H9 (cell line): ENCODE measurements around the gene JMJD1C. TPM values are rescaled to one million over a fixed set of nuclear protein-coding genes. Genes with fewer than 3 reads are reported as not detected.

Experiments used
- DNase-seq: peaks from one replicate; pipeline ENCODE4 v3.0.0-alpha.2; 2017
- H2AFZ ChIP-seq: one replicate; pipeline ENCODE4 v1.6.1; 2013; ENCODE audit warnings: mild to moderate bottlenecking, low read length, control low read depth, moderate library complexity
- H2AK5ac ChIP-seq: 2 replicates; pipeline ENCODE4 v1.6.1; 2013; ENCODE audit warnings: low read length, control low read depth, mixed read lengths; ENCODE audit not compliant: insufficient read length
- H2BK120ac ChIP-seq: one replicate; pipeline ENCODE4 v1.6.1; 2013; ENCODE audit warnings: low read depth, mild to moderate bottlenecking, low read length, control low read depth, inconsistent platforms; ENCODE audit not compliant: poor library complexity, severe bottlenecking
- H2BK12ac ChIP-seq: 2 replicates; pipeline ENCODE4 v1.6.1; 2013; ENCODE audit warnings: low read length, control low read depth, mixed read lengths, low read depth; ENCODE audit not compliant: insufficient read length
- H2BK15ac ChIP-seq: 2 replicates; pipeline ENCODE4 v1.6.1; 2013; ENCODE audit warnings: low read depth, low read length, control low read depth
- H2BK20ac ChIP-seq: one replicate; pipeline ENCODE4 v1.6.1; 2013; ENCODE audit warnings: low read depth, mild to moderate bottlenecking, low read length, control low read depth, inconsistent platforms; ENCODE audit not compliant: poor library complexity, severe bottlenecking
- H2BK5ac ChIP-seq: 2 replicates; pipeline ENCODE4 v1.6.1; 2013; ENCODE audit warnings: low read length, control low read depth, mixed read lengths; ENCODE audit not compliant: insufficient read length
- H3K14ac ChIP-seq: 2 replicates; pipeline ENCODE4 v1.6.1; 2013; ENCODE audit warnings: low read length, control low read depth; ENCODE audit not compliant: insufficient read depth
- H3K18ac ChIP-seq: 2 replicates; pipeline ENCODE4 v1.6.1; 2013; ENCODE audit warnings: low read depth, mild to moderate bottlenecking, mixed read lengths, low read length, control low read depth; ENCODE audit not compliant: insufficient read length
- H3K23ac ChIP-seq: 2 replicates; pipeline ENCODE4 v1.6.1; 2013; ENCODE audit warnings: low read length, control low read depth, mixed read lengths, low read depth; ENCODE audit not compliant: insufficient read length
- H3K23me2 ChIP-seq: 2 replicates; pipeline ENCODE4 v1.6.1; 2013; ENCODE audit warnings: low read depth, mild to moderate bottlenecking, mixed read lengths, low read length, control low read depth; ENCODE audit not compliant: insufficient read length, poor library complexity, severe bottlenecking
- H3K27ac ChIP-seq: 2 replicates; pipeline ENCODE4 v1.5.1; 2013; ENCODE audit warnings: low read length, control low read depth, mixed read lengths, low read depth; ENCODE audit not compliant: insufficient read length
- H3K27me3 ChIP-seq: 2 replicates; pipeline ENCODE4 v1.6.1; 2013; ENCODE audit warnings: low read length, control low read depth, inconsistent platforms; ENCODE audit not compliant: insufficient read depth
- H3K4ac ChIP-seq: 2 replicates; pipeline ENCODE4 v1.6.1; 2013; ENCODE audit warnings: low read depth, mild to moderate bottlenecking, control low read depth, inconsistent platforms, low read length, moderate library complexity
- H3K4me1 ChIP-seq: 2 replicates; pipeline ENCODE4 v1.6.1; 2013; ENCODE audit warnings: low read length, control low read depth, inconsistent platforms; ENCODE audit not compliant: insufficient read depth
- H3K4me2 ChIP-seq: 2 replicates; pipeline ENCODE4 v1.6.1; 2013; ENCODE audit warnings: low read length, control low read depth, mixed read lengths; ENCODE audit not compliant: insufficient read length, insufficient read depth
- H3K56ac ChIP-seq: 2 replicates; pipeline ENCODE4 v1.6.1; 2013; ENCODE audit warnings: low read depth, mild to moderate bottlenecking, mixed read lengths, low read length, control low read depth; ENCODE audit not compliant: insufficient read length
- H3K79me1 ChIP-seq: 2 replicates; pipeline ENCODE4 v1.6.1; 2013; ENCODE audit warnings: low read depth, mild to moderate bottlenecking, moderate library complexity, low read length, control low read depth, inconsistent platforms; ENCODE audit not compliant: insufficient read depth, poor library complexity, severe bottlenecking
- H3K79me2 ChIP-seq: 2 replicates; pipeline ENCODE4 v1.6.1; 2013; ENCODE audit warnings: low read length, control low read depth, inconsistent platforms; ENCODE audit not compliant: insufficient read depth
- H3K9ac ChIP-seq: 2 replicates; pipeline ENCODE4 v1.6.1; 2013; ENCODE audit warnings: low read length, control low read depth, mixed read lengths; ENCODE audit not compliant: insufficient read length; ENCODE audit errors: extremely low read depth
- H3K9me3 ChIP-seq: one replicate; pipeline ENCODE4 v1.6.1; 2013; ENCODE audit warnings: low read depth, low read length, inconsistent platforms; ENCODE audit not compliant: control insufficient read depth
- H3T11ph ChIP-seq: one replicate; pipeline ENCODE4 v1.6.1; 2013; ENCODE audit warnings: mild to moderate bottlenecking, low read length, control low read depth, inconsistent platforms
- H4K20me1 ChIP-seq: one replicate; pipeline ENCODE4 v1.6.1; 2013; ENCODE audit not compliant: control insufficient read depth, insufficient read length, insufficient read depth
- H4K5ac ChIP-seq: 2 replicates; pipeline ENCODE4 v1.6.1; 2013; ENCODE audit warnings: low read depth, mild to moderate bottlenecking, mixed read lengths, low read length, control low read depth; ENCODE audit not compliant: insufficient read length
- H4K8ac ChIP-seq: replicated peaks from 2 replicates; pipeline ENCODE4 v1.6.1; 2013; ENCODE audit warnings: low read length, control low read depth, mixed read lengths, low read depth; ENCODE audit not compliant: insufficient read length
- H4K91ac ChIP-seq: 2 replicates; pipeline ENCODE4 v1.6.1; 2013; ENCODE audit warnings: low read depth, mild to moderate bottlenecking, moderate library complexity, mixed read lengths, low read length, control low read depth; ENCODE audit not compliant: insufficient read length
- H3K27ac Mint-ChIP-seq, 3 experiments: 2 replicates in 2 of 3; 3 replicates in 1 of 3; pipeline ENCODE4 v1.8.0; 2020 to 2021; ENCODE audit warnings: mixed read lengths in 3 of 3, mild to moderate bottlenecking in 1 of 3, moderate library complexity in 1 of 3
- H3K27me3 Mint-ChIP-seq: 2 replicates; pipeline ENCODE4 v1.8.0; 2021; ENCODE audit warnings: low read depth, mild to moderate bottlenecking, moderate library complexity, mixed read lengths
- H3K36me3 Mint-ChIP-seq, 3 experiments: 2 replicates in 2 of 3; 3 replicates in 1 of 3; pipeline ENCODE4 v1.8.0; 2020 to 2021; ENCODE audit warnings: low read depth in 3 of 3, mixed read lengths in 3 of 3; ENCODE audit not compliant: insufficient read depth in 1 of 3
- H3K4me1 Mint-ChIP-seq, 2 experiments: 2 replicates each; pipeline ENCODE4 v1.8.0; 2020; ENCODE audit warnings: mixed read lengths in 2 of 2
- H3K4me3 Mint-ChIP-seq, 2 experiments: 2 replicates in 1 of 2; 3 replicates in 1 of 2; pipeline ENCODE4 v1.8.0; 2020 to 2021; ENCODE audit warnings: mild to moderate bottlenecking in 2 of 2, mixed read lengths in 2 of 2, moderate library complexity in 1 of 2
- H3K9me3 Mint-ChIP-seq, 2 experiments: 2 replicates in 1 of 2; 3 replicates in 1 of 2; pipeline ENCODE4 v1.8.0; 2020; ENCODE audit warnings: mild to moderate bottlenecking in 2 of 2, mixed read lengths in 2 of 2, moderate library complexity in 1 of 2
- WGBS: extraction: QIAGEN DNeasy Blood & Tissue Kit; methylation state at CpG from one replicate; pipeline ENCODE4 v1.1.7; 2013; ENCODE audit warnings: missing lambda C conversion rate, low lambda C conversion rate, mixed read lengths; ENCODE audit not compliant: insufficient read length; ENCODE audit errors: extremely low coverage; 5-methylcytosine and 5-hydroxymethylcytosine counted together
- total RNA-seq: library from RNA; stranded (reverse); gene quantifications from 2 replicates; pipeline ENCODE4 v1.2.1, GENCODE V29; 2021
- TF ChIP-seq, protein P1 (sequence below): fragments of 200-600 bp; sonication (generic); conservative IDR thresholded peaks from 3 replicates; pipeline ENCODE4 v1.8.0; 2021; ENCODE audit warnings: antibody characterized with exemption, mild to moderate bottlenecking

JMJD1C gene
- total RNA-seq, 1 experiment from 2014 or later, result 200 TPM

DNA sequence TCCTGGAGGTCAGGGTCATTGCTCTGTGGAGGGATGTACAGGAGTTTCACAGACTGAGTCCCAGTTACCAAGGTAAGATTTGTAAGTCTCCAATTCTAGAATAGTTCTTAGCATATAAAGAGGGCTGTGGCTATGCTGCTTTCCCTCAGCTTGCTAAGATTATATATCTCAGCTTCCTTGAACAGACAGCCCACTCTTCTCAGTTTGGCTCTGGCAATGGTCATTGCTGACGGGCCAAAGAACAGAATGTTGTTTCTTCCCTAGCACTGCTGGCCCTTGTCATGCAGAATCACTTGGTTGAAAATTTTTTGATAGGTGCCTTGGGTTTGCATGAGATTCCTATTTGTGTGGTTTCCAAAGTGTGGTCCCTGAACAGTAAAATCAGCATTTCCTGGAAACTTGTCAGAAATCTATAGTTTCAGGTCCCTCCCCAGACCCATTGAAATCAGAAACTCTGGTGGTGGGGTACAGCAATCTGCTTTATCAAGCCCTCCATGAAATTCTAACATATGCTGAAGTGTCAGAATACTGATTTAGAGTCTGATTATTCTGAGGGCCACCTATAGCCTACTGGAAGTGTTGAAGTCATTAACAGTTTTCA, 294.4 kb downstream of the JMJD1C start:
- Histone ChIP-seq H2BK120ac (no peak overlapping the region), H2BK5ac (no peak overlapping the region), H4K8ac (no peak overlapping the region), H2AFZ (no peak overlapping the region), H3K27me3 (no peaks in the 10 kb centered on the region), H3K27ac (no peak overlapping the region), H3K79me1 (no peaks in the 10 kb centered on the region), H3K4me1 (no peaks in the 10 kb centered on the region), H3K79me2 (no peaks in the 10 kb centered on the region), H4K5ac (no peak overlapping the region), H2BK20ac (no peak overlapping the region), H3K23me2 (no peaks in the 10 kb centered on the region), H3K9me3 (no peaks in the 10 kb centered on the region), H3K23ac (no peak overlapping the region), H3K56ac (no peak overlapping the region), H2BK12ac (no peak overlapping the region), H2BK15ac (no peak overlapping the region), H4K91ac (no peak overlapping the region), H2AK5ac (no peak overlapping the region), H3K4ac (no peak overlapping the region), H3K4me2 (no peak overlapping the region), H3T11ph (no peak overlapping the region), H3K18ac (no peak overlapping the region), H3K9ac (no peak overlapping the region), H3K14ac (no peak overlapping the region), H4K20me1 (no peaks in the 10 kb centered on the region)
- TF ChIP-seq, protein P1, sequence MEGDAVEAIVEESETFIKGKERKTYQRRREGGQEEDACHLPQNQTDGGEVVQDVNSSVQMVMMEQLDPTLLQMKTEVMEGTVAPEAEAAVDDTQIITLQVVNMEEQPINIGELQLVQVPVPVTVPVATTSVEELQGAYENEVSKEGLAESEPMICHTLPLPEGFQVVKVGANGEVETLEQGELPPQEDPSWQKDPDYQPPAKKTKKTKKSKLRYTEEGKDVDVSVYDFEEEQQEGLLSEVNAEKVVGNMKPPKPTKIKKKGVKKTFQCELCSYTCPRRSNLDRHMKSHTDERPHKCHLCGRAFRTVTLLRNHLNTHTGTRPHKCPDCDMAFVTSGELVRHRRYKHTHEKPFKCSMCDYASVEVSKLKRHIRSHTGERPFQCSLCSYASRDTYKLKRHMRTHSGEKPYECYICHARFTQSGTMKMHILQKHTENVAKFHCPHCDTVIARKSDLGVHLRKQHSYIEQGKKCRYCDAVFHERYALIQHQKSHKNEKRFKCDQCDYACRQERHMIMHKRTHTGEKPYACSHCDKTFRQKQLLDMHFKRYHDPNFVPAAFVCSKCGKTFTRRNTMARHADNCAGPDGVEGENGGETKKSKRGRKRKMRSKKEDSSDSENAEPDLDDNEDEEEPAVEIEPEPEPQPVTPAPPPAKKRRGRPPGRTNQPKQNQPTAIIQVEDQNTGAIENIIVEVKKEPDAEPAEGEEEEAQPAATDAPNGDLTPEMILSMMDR, result no peak
- Mint-ChIP-seq H3K36me3 (peaks cover 28 to 92% (median 75%) of the 10 kb centered on the region in 3 experiments; a peak in 6 of 7 replicates), H3K27ac (peak overlapping the region in 2 of 3 experiments; percentile 32 to 40; a peak in 2 of 7 replicates), H3K27me3 (no peaks in the 10 kb centered on the region), H3K4me3 (no peak overlapping the region), H3K4me1 (no peaks in the 10 kb centered on the region; a peak in 1 of 4 replicates), H3K9me3 (no peaks in the 10 kb centered on the region)
- no CpG with 5 or more reads among the region's 1 CpG for WGBS
- no peak for DNase-seq
